HG03039 (cell line): ENCODE data around the gene TSPAN8.
"Not testable (repeated sequence)": the region's sequence is repeated elsewhere in the genome, so short reads cannot be mapped to it uniquely, and the experiment has no call there.

Source experiments
- ATAC-seq: cut with Tn5 transposase; IDR thresholded peaks from one replicate; pipeline ENCODE4 v1.9.1; 2021; ENCODE audit warnings: mild to moderate bottlenecking, moderate library complexity; ENCODE audit not compliant: unreplicated experiment

TSPAN8 gene

DNA sequence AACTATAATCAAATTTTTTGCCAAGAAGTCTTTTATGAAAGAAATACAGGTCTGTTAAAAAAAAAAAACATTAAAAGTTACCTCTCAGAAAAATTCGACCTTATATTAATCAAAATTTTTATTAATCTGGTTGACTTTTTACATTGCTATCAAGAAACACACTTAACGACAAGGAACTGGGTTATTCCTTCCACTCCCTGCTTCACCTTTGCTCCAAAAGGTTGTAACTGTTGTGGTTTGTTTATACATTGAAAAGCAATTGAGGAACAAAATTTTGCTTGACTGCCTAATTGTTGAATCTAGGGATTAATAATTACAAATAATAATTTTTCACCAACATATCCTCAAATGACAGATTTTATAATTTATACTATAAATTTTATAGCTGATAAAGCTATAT is 28.4 kb downstream of the TSPAN8 start:
- no peak for ATAC-seq

- no peak for ATAC-seq
These were observed 29.5 kb downstream of the TSPAN8 start for GRCh38 chr12:71128191-71128788.

DNA sequence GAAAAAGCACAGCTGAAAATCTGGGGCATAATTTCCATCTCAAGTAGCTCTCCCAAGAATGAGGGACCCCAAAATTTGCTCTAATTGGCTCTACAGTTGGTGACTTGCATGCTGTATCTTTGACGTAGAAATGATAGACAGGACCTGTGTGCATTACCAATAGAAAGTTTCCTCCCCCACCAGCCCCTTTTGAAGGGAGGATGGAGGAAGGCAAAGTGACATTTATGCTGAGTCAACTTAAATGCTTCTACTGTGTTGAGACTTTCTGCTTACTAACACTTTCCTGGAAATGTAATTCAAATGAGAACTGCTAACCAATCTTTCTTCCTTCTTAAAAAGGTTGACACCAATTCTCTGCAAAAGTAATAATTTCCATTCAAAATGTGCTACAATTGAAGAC is 31.9 kb downstream of the TSPAN8 start:
- ATAC-seq = no peak

DNA sequence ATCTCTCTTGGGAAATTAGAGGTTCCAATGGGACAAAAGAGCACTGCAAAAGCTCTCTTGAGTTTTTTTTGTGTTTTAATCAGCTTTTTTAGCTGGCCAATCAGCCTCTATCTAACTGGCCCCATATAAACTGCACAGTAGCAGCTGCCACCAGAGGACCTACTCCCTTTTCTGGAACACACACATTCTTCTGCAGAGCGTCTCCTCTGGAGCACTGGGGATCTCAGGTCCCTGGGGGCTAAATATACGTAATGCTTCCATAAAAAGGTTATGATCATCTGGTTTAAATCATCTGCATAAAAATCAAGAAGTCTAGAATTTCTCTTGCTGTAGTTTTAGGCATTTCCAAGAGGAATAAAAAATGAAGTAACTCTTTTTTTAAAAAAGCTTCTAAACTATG is 32.3 kb downstream of the TSPAN8 start:
- ATAC-seq = no peak

- ATAC-seq = no peak
These were observed 32.9 kb downstream of the TSPAN8 start for GRCh38 chr12:71124835-71125460.

DNA sequence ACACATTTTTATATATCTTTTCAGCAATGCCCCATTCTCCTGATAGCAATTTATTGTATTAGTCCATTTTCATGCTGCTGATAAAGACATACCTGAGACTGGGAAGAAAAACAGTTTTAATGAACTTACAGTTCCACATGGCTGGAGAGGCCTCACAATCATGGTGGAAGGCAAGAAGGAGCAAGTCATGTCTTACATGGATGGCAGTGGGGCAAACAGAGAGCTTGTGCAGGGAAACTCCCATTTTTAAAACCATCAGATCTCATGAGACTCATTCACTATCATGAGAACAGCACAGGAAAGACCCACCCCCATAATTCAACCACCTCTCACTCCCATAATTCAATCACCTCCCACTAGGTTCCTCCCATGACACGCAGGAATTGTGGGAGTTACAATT is 44.7 kb downstream of the TSPAN8 start:
- ATAC-seq = not testable (repeated sequence)

GRCh38 chr12:71109834-71110233 is 48.0 kb downstream of the TSPAN8 start:
- no peak for ATAC-seq

GRCh38 chr12:71108355-71108754 is 49.4 kb downstream of the TSPAN8 start:
- ATAC-seq = no peak

- no peak for ATAC-seq
These were observed 49.9 kb downstream of the TSPAN8 start for GRCh38 chr12:71107936-71108335.

- ATAC-seq = no peak
These were observed 51.8 kb downstream of the TSPAN8 start for GRCh38 chr12:71105956-71106355.

DNA sequence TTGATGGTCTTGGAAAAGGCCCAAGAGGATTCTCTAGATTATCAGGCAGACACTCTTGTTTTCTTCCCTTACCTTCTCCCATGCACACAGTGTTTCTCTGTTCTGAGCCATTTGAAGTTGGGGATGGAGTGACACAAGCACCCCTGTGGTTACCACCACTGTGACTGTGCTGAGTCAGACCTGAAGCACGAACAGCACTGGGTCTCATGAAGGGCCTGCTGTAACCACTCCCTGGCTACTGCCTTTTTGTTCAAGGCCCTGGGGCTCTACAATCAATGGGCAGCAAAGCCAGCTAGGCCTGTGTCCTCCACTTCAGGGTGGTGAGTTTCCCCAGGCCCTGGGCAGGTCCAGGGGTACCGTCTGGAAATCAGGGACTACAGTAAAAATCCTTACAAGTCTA is 65.5 kb downstream of the TSPAN8 start:
- ATAC-seq = no peak

DNA sequence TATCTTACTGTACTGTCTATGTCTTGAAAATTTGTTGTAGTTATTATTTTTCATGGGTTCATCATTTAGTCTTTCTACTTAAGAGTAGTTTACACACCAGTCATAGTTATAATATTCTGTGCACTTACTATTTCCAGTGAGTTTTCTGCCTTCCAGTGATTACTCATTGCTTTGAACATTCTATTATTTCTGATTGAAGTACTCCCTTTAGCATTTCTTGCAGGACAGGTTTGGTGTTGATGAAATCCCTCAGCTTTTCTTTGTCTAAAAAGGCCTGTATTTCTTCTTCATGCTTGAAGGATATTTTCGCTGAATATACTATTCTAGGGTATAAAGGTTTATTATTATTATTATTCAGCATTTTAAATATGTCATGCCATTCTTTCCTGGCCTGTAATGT is 66.8 kb downstream of the TSPAN8 start:
- ATAC-seq = no peak

DNA sequence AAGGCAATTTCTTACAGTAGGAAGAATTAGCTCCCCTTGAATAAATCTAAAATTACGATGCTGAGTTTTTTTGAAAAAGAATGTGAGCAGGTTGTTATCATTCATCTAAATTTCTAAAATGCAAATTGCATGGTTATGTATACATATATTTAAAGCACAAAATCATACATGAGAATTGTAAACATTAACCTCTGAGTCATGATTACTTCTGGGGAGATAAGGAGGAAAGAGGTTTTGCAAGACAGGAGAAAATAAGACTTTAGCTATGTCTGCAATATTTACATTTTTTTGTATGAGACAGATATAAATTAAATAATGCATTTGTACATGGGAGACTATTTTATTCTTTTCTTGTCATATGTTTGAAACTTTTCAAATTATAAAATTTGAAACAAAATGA is 72.2 kb downstream of the TSPAN8 start:
- ATAC-seq = no peak

- ATAC-seq = no peak
These were observed 82.1 kb downstream of the TSPAN8 start for GRCh38 chr12:71075743-71076142.
